SU-DHL-6 (cell line): ENCODE data around the gene PGAP6.

Experiments used
- H2AFZ ChIP-seq: fragments of 200-600 bp; sonication (generic); 2 replicates; pipeline ENCODE4 v1.6.1; 2014; ENCODE audit warnings: low read depth, mild to moderate bottlenecking, moderate library complexity, mixed read lengths, antibody characterized with exemption, low read length; ENCODE audit not compliant: severe bottlenecking
- H3F3A ChIP-seq: fragments of 200-600 bp; shearing (Covaris generic); 2 replicates; pipeline ENCODE4 v1.6.0; 2016; ENCODE audit warnings: antibody characterized with exemption, mild to moderate bottlenecking; ENCODE audit not compliant: insufficient read depth
- H3K27ac ChIP-seq: fragments of 200-600 bp; sonication (generic); 2 replicates; pipeline ENCODE4 v1.5.1; 2016; ENCODE audit warnings: low read depth, mild to moderate bottlenecking, low read length, moderate library complexity, mixed read lengths
- H3K27me3 ChIP-seq: fragments of 200-600 bp; sonication (generic), shearing (Covaris generic); 2 replicates; pipeline ENCODE4 v1.6.0; 2014; ENCODE audit warnings: mild to moderate bottlenecking, low read length
- H3K36me3 ChIP-seq: fragments of 200-600 bp; sonication (generic); 2 replicates; pipeline ENCODE4 v1.6.1; 2014; ENCODE audit warnings: mild to moderate bottlenecking, low read length, mixed read lengths
- H3K4me2 ChIP-seq: fragments of 300-600, 200-600 bp; shearing (Covaris generic), sonication (generic); 2 replicates; pipeline ENCODE4 v1.6.0; 2014; ENCODE audit warnings: low read length, low read depth, mild to moderate bottlenecking; ENCODE audit not compliant: poor library complexity, severe bottlenecking
- H3K4me3 ChIP-seq: fragments of 200-600 bp; sonication (generic); 2 replicates; pipeline ENCODE4 v1.5.1; 2014; ENCODE audit warnings: antibody characterized with exemption, low read length, mild to moderate bottlenecking, mixed read lengths; ENCODE audit not compliant: insufficient read depth, poor library complexity, severe bottlenecking
- H3K79me2 ChIP-seq: fragments of 200-600 bp; sonication (generic); 2 replicates; pipeline ENCODE4 v1.6.1; 2014; ENCODE audit warnings: mild to moderate bottlenecking, low read length, moderate library complexity; ENCODE audit not compliant: insufficient read depth
- H3K9ac ChIP-seq: fragments of 200-600 bp; sonication (generic); 2 replicates; pipeline ENCODE4 v1.7.0; 2014; ENCODE audit warnings: mild to moderate bottlenecking, low read length
- H3K9me2 ChIP-seq: fragments of 200-600 bp; sonication (generic); replicated peaks from 2 replicates; pipeline ENCODE4 v1.6.1; 2014; ENCODE audit warnings: low read length; ENCODE audit not compliant: insufficient read depth
- H3K9me3 ChIP-seq: fragments of 200-600 bp; sonication (generic); 2 replicates; pipeline ENCODE4 v1.6.1; 2014; ENCODE audit warnings: low read length, mixed read lengths; ENCODE audit not compliant: insufficient read depth
- H4K20me1 ChIP-seq: fragments of 200-600 bp; sonication (generic); 2 replicates; pipeline ENCODE4 v1.6.1; 2014; ENCODE audit warnings: low read depth, mild to moderate bottlenecking, antibody characterized with exemption, low read length, moderate library complexity, mixed read lengths
- CTCF ChIP-seq: fragments of 200-600 bp; sonication (generic); IDR thresholded peaks from one replicate; pipeline ENCODE4 v1.5.1; 2017; ENCODE audit warnings: antibody characterized with exemption, mild to moderate bottlenecking, low read length, moderate library complexity; ENCODE audit not compliant: insufficient read depth, poor library complexity, severe bottlenecking
- EZH2phosphoT487 ChIP-seq: fragments of 200-600 bp; sonication (generic), shearing (Covaris generic); conservative IDR thresholded peaks from 2 replicates; pipeline ENCODE4 v1.6.1; 2018; ENCODE audit warnings: mild to moderate bottlenecking, antibody characterized with exemption, low read length, moderate library complexity, mixed read lengths

Gene PGAP6

DNA sequence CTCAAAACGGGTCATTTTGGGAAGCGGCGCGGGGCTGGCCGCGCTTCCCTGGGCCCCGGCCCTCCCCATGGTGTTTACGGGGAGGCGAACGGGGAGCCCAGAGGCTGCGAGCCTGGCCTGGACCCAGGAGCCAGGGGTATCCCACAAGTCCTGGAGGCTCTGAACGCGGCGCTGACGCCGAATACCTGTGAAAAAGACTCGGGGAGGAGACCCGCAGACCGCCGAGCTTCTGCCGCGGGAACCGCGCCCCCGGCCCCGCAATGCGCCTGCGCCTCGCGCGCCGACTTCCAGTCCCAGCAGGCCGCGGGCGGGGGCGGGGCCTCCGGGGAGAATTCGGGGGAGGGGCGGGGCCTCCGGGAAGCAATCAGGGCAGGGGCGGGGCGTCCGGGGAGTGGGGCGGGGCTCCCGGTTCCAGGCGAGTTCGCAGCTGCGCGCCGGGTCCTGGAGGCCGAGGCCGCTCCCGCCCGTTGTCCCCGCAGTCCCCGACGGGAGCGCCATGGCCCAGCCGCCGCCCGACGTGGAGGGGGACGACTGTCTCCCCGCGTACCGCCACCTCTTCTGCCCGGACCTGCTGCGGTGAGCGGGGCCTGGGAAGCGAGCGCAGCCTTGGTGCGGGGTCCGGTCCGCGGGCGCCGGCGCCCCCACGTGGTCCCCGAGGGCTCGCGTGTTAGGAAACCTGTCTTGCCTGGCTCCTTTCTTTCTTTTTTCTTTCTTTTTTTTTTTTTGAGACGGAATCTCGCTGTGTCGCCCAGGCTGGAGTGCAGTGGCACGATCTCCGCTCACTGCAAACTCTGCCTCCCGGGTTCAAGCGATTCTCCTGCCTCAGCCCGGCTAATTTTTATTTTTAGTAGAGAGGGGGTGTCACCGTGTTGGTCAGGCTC is 19.9 kb upstream of the PGAP6 start, which contains the start of gene DECR2:
TSS of gene DECR2 (plus strand) at position 418 of the 881 bp plus-strand sequence. CDS start at position 497, 79 bp downstream.
- H3F3A ChIP-seq = peaks cover 5% of the 10 kb centered on the region; the same call in 1 of the 2 replicates
- peak within 1 kb of the TSS; percentile 81 for H2AFZ ChIP-seq
- H3K9me2 ChIP-seq = no peaks in the 10 kb centered on the region
- H3K36me3 ChIP-seq = no peaks in the 10 kb centered on the region
- H3K4me3 ChIP-seq = peak within 1 kb of the TSS; percentile 87
- H3K27ac ChIP-seq = peak within 1 kb of the TSS; percentile 67
- no peaks in the 10 kb centered on the region for H3K27me3 ChIP-seq
- no peaks in the 10 kb centered on the region for H4K20me1 ChIP-seq
- no peaks in the 10 kb centered on the region for H3K9me3 ChIP-seq
- H3K9ac ChIP-seq = peak within 1 kb of the TSS; percentile 88
- no peaks in the 10 kb centered on the region for H3K79me2 ChIP-seq
- peak within 1 kb of the TSS; percentile 69 for H3K4me2 ChIP-seq
- no peak for TF ChIP-seq EZH2phosphoT487
- peak; percentile 55 for TF ChIP-seq CTCF

DNA sequence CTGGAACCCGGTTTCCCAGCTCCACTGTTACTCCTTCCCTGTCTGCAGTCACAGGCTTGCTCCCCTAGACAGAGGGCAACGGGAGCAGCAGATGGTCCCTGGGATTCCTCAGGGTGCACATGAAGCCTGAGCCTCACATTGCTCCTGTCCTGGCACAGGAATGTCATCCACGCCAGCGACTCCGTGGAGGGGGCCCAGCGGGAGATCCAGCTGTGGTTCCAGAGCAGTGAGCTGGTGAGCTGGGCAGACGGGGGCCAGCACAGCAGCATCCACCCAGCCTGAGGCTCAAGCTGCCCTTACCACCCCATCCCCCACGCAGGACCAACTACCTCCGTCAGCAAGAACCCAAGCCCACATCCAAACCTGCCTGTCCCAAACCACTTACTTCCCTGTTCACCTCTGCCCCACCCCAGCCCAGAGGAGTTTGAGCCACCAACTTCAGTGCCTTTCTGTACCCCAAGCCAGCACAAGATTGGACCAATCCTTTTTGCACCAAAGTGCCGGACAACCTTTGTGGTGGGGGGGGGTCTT is 18.3 kb upstream of the PGAP6 start:
- Histone ChIP-seq H3K36me3 (no peaks in the 10 kb centered on the region), H3K27me3 (no peaks in the 10 kb centered on the region), H3K4me2 (peak overlapping the region; percentile 69), H2AFZ (no peak overlapping the region), H3K4me3 (peak overlapping the region; percentile 87), H3K9me2 (no peaks in the 10 kb centered on the region), H3K9me3 (no peaks in the 10 kb centered on the region), H3F3A (peaks cover 13% of the 10 kb centered on the region), H3K9ac (peak overlapping the region; percentile 88), H3K27ac (no peak overlapping the region), H3K79me2 (no peaks in the 10 kb centered on the region), H4K20me1 (no peaks in the 10 kb centered on the region)
- TF ChIP-seq EZH2phosphoT487 (no peak), CTCF (no peak)

GRCh38 chr16:399340-400019 is 17.7 kb upstream of the PGAP6 start:
- peaks cover 13% of the 10 kb centered on the region for H3F3A ChIP-seq
- no peak overlapping the region for H2AFZ ChIP-seq
- no peak overlapping the region for H3K4me2 ChIP-seq
- H3K27ac ChIP-seq = no peak overlapping the region
- H3K4me3 ChIP-seq = no peak overlapping the region
- no peaks in the 10 kb centered on the region for H3K27me3 ChIP-seq
- H3K9me3 ChIP-seq = no peaks in the 10 kb centered on the region
- TF ChIP-seq CTCF (no peak), EZH2phosphoT487 (no peak)
- no peaks in the 10 kb centered on the region for H3K9me2 ChIP-seq
- H4K20me1 ChIP-seq = no peaks in the 10 kb centered on the region
- no peaks in the 10 kb centered on the region for H3K36me3 ChIP-seq
- H3K79me2 ChIP-seq = no peaks in the 10 kb centered on the region
- H3K9ac ChIP-seq = no peak overlapping the region
